Endodermal cell (in vitro differentiated cells): ENCODE data around the gene FGB. TPM values are rescaled to one million over a fixed set of nuclear protein-coding genes. Genes with fewer than 3 reads are reported as not detected.

Source experiments
- DNase-seq: peaks from one replicate; pipeline ENCODE4 v3.0.0-alpha.2; 2017
- H3K27ac ChIP-seq: 2 replicates; pipeline ENCODE4 v1.5.1; 2013; ENCODE audit warnings: mild to moderate bottlenecking, low read depth, low read length, moderate library complexity
- H3K27me3 ChIP-seq: 2 replicates; pipeline ENCODE4 v1.6.1; 2013; ENCODE audit warnings: mild to moderate bottlenecking, low read length, moderate library complexity; ENCODE audit not compliant: insufficient read depth, control insufficient read depth, poor library complexity, severe bottlenecking
- H3K36me3 ChIP-seq: 2 replicates; pipeline ENCODE4 v1.7.0; 2013; ENCODE audit warnings: mild to moderate bottlenecking, low read length, moderate library complexity; ENCODE audit not compliant: control insufficient read depth, insufficient read depth
- H3K4me1 ChIP-seq: one replicate; pipeline ENCODE4 v1.7.0; 2013; ENCODE audit warnings: low read length; ENCODE audit not compliant: control insufficient read depth, insufficient read depth
- H3K4me3 ChIP-seq: 2 replicates; pipeline ENCODE4 v1.5.1; 2013; ENCODE audit warnings: mild to moderate bottlenecking, low read length, moderate library complexity
- H3K9ac ChIP-seq: 2 replicates; pipeline ENCODE4 v1.6.1; 2013; ENCODE audit warnings: mild to moderate bottlenecking, low read length, moderate library complexity; ENCODE audit not compliant: poor library complexity, severe bottlenecking; ENCODE audit errors: extremely low read depth
- H3K9me3 ChIP-seq: 2 replicates; pipeline ENCODE4 v1.6.1; 2013; ENCODE audit warnings: mild to moderate bottlenecking, low read length, moderate library complexity; ENCODE audit not compliant: control insufficient read depth
- H3K27ac Mint-ChIP-seq: 2 replicates; pipeline ENCODE4 v1.8.0; 2020; ENCODE audit warnings: mixed read lengths
- H3K27me3 Mint-ChIP-seq: 2 replicates; pipeline ENCODE4 v1.8.0; 2021; ENCODE audit warnings: mild to moderate bottlenecking, mixed read lengths; ENCODE audit not compliant: insufficient read depth
- H3K36me3 Mint-ChIP-seq: 2 replicates; pipeline ENCODE4 v1.8.0; 2020; ENCODE audit warnings: low read depth, mixed read lengths
- H3K4me1 Mint-ChIP-seq: 2 replicates; pipeline ENCODE4 v1.8.0; 2020; ENCODE audit warnings: mixed read lengths
- H3K4me3 Mint-ChIP-seq: 2 replicates; pipeline ENCODE4 v1.8.0; 2020; ENCODE audit warnings: mild to moderate bottlenecking, moderate library complexity, mixed read lengths
- H3K9me3 Mint-ChIP-seq: 2 replicates; pipeline ENCODE4 v1.8.0; 2020; ENCODE audit warnings: mild to moderate bottlenecking, mixed read lengths
- CTCF ChIP-seq: fragments of 200-600 bp; sonication (generic); conservative IDR thresholded peaks from 2 replicates; pipeline ENCODE4 v1.5.0; 2021; ENCODE audit warnings: antibody characterized with exemption, mild to moderate bottlenecking
- WGBS, 2 experiments: methylation state at CpG; one replicate each; pipeline versions ENCODE4 v1.1.5 to v1.1.7; 2013; ENCODE audit warnings: missing lambda C conversion rate in 2 of 2, mixed read lengths in 1 of 2; ENCODE audit not compliant: insufficient coverage in 1 of 2, insufficient read length in 1 of 2; 5-methylcytosine and 5-hydroxymethylcytosine counted together
- total RNA-seq, 2 donors: library from RNA; stranded (reverse); fragmentation: NEBNext Ultra II Directional in 1 of 2; extraction: Animal tissue kit (Norgen Biotek cat#: 25700) in 1 of 2; gene quantifications; 2 replicates in 1 of 2; 3 replicates in 1 of 2; pipeline ENCODE4 v1.2.1, GENCODE V29; 2021

Gene FGB
- total RNA-seq, 2 donors from 2014 or later, result 0.55 TPM; not detected in 1

GRCh38 chr4:154564311-154564710 is 1.5 kb downstream of the FGB start:
- Histone ChIP-seq H3K36me3 (no peaks in the 10 kb centered on the region), H3K9me3 (no peaks in the 10 kb centered on the region), H3K27ac (no peak overlapping the region), H3K27me3 (no peaks in the 10 kb centered on the region), H3K4me3 (no peak overlapping the region), H3K4me1 (no peaks in the 10 kb centered on the region), H3K9ac (no peak overlapping the region)
- no peak for TF ChIP-seq CTCF
- no CpG with 5 or more reads among the region's 1 CpG for WGBS, 2 experiments
- Mint-ChIP-seq H3K36me3 (no peaks in the 10 kb centered on the region), H3K27me3 (no peaks in the 10 kb centered on the region), H3K4me1 (peaks cover 10% of the 10 kb centered on the region), H3K9me3 (no peaks in the 10 kb centered on the region), H3K4me3 (no peak overlapping the region), H3K27ac (no peak overlapping the region)
- DNase-seq, result no peak

GRCh38 chr4:154565704-154566103 is 2.9 kb downstream of the FGB start:
- Mint-ChIP-seq H3K4me1 (no peaks in the 10 kb centered on the region), H3K9me3 (no peaks in the 10 kb centered on the region), H3K36me3 (no peaks in the 10 kb centered on the region), H3K27me3 (no peaks in the 10 kb centered on the region), H3K4me3 (no peak overlapping the region), H3K27ac (no peak overlapping the region)
- no peak for TF ChIP-seq CTCF
- 80 to 92% methylated on average over 1 to 6 of the region's 6 CpGs for whole genome bisulfite sequencing, 2 experiments
- Histone ChIP-seq H3K27me3 (no peaks in the 10 kb centered on the region), H3K36me3 (no peaks in the 10 kb centered on the region), H3K27ac (no peak overlapping the region), H3K4me1 (no peaks in the 10 kb centered on the region), H3K9me3 (no peaks in the 10 kb centered on the region), H3K4me3 (no peak overlapping the region), H3K9ac (no peak overlapping the region)
- DNase-seq, result no peak

GRCh38 chr4:154566639-154567204 is 3.9 kb downstream of the FGB start:
- no peaks in the 10 kb centered on the region for H3K4me1 Mint-ChIP-seq
- no peaks in the 10 kb centered on the region for H3K9me3 Mint-ChIP-seq
- Histone ChIP-seq H3K4me1 (no peaks in the 10 kb centered on the region), H3K9ac (no peak overlapping the region), H3K4me3 (no peak overlapping the region), H3K9me3 (no peaks in the 10 kb centered on the region), H3K27me3 (no peaks in the 10 kb centered on the region), H3K36me3 (no peaks in the 10 kb centered on the region), H3K27ac (no peak overlapping the region)
- no peak for DNase-seq
- no peaks in the 10 kb centered on the region for H3K36me3 Mint-ChIP-seq
- no peak overlapping the region for H3K27ac Mint-ChIP-seq
- 92 to 100% methylated on average over 3 to 5 of the region's 5 CpGs for WGBS, 2 experiments
- no peak overlapping the region for H3K4me3 Mint-ChIP-seq
- TF ChIP-seq CTCF, result no peak
- no peaks in the 10 kb centered on the region for H3K27me3 Mint-ChIP-seq
